Measurements from ENCODE around the gene GOLM1. TPM values are rescaled to one million over a fixed set of nuclear protein-coding genes. Genes with fewer than 3 reads are reported as not detected.
A peak's percentile ranks its signal among the peaks of the same experiment; 100 is the strongest.

GOLM1 gene
- total RNA-seq, 6 experiments from 2014 or later = 5.8 to 51.6 (median 15.9) TPM

- H3K27me3 ChIP-seq = no peaks in the 10 kb centered on the region
- H3K36me3 ChIP-seq = no peaks in the 10 kb centered on the region
- H3K9me3 ChIP-seq = no peaks in the 10 kb centered on the region
- H3K4me1 ChIP-seq = no peaks in the 10 kb centered on the region
- WGBS (ENCODE audit: insufficient coverage, low coverage, low lambda C conversion rate, missing lambda C conversion rate) = 83% methylated on average over 1 of the region's 1 CpG
- H3K27ac ChIP-seq = no peak overlapping the region
- TF ChIP-seq CTCF (IDR thresholded peaks at IDR 0.05) (no peak), POLR2A (IDR thresholded peaks at IDR 0.05) (no peak)
- ATAC-seq (no peak), DNase-seq (no peak)
- no peak overlapping the region for H3K4me3 ChIP-seq
- intact Hi-C loops (cut with DNase I) = no loop called here
These were observed 25.5 kb downstream of the GOLM1 start for GRCh38 chr9:86073839-86074238.

GRCh38 chr9:86072394-86072877 is 26.9 kb downstream of the GOLM1 start:
- H3K36me3 ChIP-seq = no peaks in the 10 kb centered on the region
- H3K4me1 ChIP-seq = no peaks in the 10 kb centered on the region
- ATAC-seq (no peak), DNase-seq (no peak)
- H3K4me3 ChIP-seq = no peak overlapping the region
- H3K27ac ChIP-seq = no peak overlapping the region
- intact Hi-C loops (cut with DNase I) = no loop called here
- whole genome bisulfite sequencing (ENCODE audit: insufficient coverage, low coverage, low lambda C conversion rate, missing lambda C conversion rate) = 89% methylated on average over 2 of the region's 2 CpGs
- H3K27me3 ChIP-seq = no peaks in the 10 kb centered on the region
- TF ChIP-seq CTCF (IDR thresholded peaks at IDR 0.05) = no peak
- H3K9me3 ChIP-seq = no peaks in the 10 kb centered on the region

- no peak overlapping the region for H3K4me3 ChIP-seq
- H3K27ac ChIP-seq = no peak overlapping the region
- no peak for TF ChIP-seq POLR2A (IDR thresholded peaks at IDR 0.05)
- TF ChIP-seq CTCF (IDR thresholded peaks at IDR 0.05) = no peak
- DNase-seq (no peak), ATAC-seq (peak in 1 of 4 donors; percentile 17)
- H3K36me3 ChIP-seq = no peaks in the 10 kb centered on the region
- intact Hi-C loops (cut with DNase I) = no loop called here
- 70% methylated on average over 7 of the region's 7 CpGs for WGBS (ENCODE audit: insufficient coverage, low coverage, low lambda C conversion rate, missing lambda C conversion rate)
- H3K4me1 ChIP-seq = peaks cover 0 to under 1% (median 0%) of the 10 kb centered on the region in 4 donors
- H3K27me3 ChIP-seq = no peaks in the 10 kb centered on the region
- no peaks in the 10 kb centered on the region for H3K9me3 ChIP-seq
These were observed 30.0 kb downstream of the GOLM1 start for GRCh38 chr9:86069206-86069869.

GRCh38 chr9:86064220-86064619 is 35.1 kb downstream of the GOLM1 start:
- WGBS (ENCODE audit: insufficient coverage, low coverage, low lambda C conversion rate, missing lambda C conversion rate) = 54% methylated on average over 2 of the region's 2 CpGs

More at GRCh38 chr9:86064220-86064619, 35.1 kb downstream of the GOLM1 start:
- Histone ChIP-seq H3K27me3 (no peaks in the 10 kb centered on the region), H3K27ac (no peak overlapping the region), H3K36me3 (no peaks in the 10 kb centered on the region), H3K4me3 (no peak overlapping the region), H3K9me3 (no peaks in the 10 kb centered on the region), H3K4me1 (peaks cover 0 to 13% (median 2%) of the 10 kb centered on the region in 4 donors)
- DNase-seq (peak in 1 of 3 donors; percentile 65), ATAC-seq (peak; percentile 16 to 56 (median 49))
- intact Hi-C loops (cut with DNase I) = no loop called here
- TF ChIP-seq POLR2A (IDR thresholded peaks at IDR 0.05) = no peak
- no peak for TF ChIP-seq CTCF (IDR thresholded peaks at IDR 0.05)
